SHP77 treated with DMSO at 0.1 percent for 48 hours (cell line): Measurements from ENCODE around the gene ACOT7.
"Not testable (repeated sequence)": the region's sequence is repeated elsewhere in the genome, so short reads cannot be mapped to it uniquely, and the experiment has no call there.

ENCODE experiments used
- DNase-seq: peaks from one replicate; lab custom pipeline; 2025; lab: John Stamatoyannopoulos, UW

Gene ACOT7, protein sequence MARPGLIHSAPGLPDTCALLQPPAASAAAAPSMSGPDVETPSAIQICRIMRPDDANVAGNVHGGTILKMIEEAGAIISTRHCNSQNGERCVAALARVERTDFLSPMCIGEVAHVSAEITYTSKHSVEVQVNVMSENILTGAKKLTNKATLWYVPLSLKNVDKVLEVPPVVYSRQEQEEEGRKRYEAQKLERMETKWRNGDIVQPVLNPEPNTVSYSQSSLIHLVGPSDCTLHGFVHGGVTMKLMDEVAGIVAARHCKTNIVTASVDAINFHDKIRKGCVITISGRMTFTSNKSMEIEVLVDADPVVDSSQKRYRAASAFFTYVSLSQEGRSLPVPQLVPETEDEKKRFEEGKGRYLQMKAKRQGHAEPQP

DNA sequence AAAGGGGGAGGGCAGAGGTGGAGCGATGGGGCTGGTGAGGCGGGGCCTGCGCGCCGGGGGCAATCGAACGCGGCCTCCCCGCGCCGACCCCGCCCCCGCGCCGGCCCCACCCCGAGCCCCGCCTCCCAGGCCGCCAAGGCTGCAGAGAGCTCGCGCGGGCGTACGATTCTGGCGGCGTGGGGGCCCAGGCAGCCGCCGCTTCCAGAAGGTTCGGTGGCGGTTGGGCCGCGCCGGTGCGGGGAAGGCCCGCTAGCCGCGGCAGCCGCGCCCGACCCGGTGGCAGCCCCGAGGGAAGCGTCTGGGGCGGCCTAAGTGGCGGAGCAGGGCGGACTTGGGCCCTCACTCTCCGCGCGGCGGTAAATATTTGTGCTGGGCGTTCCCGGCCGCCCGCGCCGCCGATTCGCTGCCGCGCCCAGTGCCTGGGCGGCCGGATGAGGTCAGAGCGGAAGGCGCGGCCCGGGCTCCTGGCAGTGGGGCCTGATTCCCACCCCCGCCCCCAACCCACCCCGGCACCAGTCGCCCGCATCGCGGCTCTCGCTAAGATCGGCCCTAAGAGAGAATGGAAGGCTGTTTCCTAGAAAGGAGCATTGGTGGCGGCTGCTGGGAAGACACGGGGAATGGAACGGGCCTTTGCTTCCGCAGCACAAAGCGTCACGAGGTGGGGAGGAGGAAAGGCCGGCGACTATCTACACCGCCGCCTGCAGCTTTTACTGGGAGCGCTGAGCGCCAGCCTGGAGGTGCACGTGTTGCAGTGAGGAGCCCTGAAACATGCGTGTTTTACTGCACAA, at the start of gene ACOT7:
TSS of gene ACOT7 (minus strand) at position 368 of the 788 bp plus-strand sequence. CDS start 368 bp downstream, outside the sequence.
- peak; percentile 46 for DNase-seq

DNA sequence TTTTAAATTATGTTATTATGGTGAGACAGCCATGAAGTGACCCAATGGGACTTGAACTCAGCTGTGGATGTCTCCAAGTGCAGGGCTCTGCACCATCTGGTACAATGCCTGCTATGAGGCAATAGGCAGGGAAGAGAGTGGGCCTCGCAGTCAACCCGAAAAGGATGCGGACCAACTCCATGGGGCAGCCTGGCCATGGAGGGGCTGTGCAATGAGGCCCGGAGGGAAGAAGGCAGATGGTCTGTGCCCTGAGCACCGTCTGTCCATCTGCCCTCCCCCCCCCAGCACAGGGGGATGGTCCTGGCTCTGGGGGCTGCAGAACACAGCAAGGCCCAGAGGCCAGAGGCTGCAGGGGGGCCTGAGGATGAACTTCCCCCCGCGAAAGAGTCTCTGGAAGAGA, 48.0 kb upstream of the ACOT7 start:
- DNase-seq, result no peak

DNA sequence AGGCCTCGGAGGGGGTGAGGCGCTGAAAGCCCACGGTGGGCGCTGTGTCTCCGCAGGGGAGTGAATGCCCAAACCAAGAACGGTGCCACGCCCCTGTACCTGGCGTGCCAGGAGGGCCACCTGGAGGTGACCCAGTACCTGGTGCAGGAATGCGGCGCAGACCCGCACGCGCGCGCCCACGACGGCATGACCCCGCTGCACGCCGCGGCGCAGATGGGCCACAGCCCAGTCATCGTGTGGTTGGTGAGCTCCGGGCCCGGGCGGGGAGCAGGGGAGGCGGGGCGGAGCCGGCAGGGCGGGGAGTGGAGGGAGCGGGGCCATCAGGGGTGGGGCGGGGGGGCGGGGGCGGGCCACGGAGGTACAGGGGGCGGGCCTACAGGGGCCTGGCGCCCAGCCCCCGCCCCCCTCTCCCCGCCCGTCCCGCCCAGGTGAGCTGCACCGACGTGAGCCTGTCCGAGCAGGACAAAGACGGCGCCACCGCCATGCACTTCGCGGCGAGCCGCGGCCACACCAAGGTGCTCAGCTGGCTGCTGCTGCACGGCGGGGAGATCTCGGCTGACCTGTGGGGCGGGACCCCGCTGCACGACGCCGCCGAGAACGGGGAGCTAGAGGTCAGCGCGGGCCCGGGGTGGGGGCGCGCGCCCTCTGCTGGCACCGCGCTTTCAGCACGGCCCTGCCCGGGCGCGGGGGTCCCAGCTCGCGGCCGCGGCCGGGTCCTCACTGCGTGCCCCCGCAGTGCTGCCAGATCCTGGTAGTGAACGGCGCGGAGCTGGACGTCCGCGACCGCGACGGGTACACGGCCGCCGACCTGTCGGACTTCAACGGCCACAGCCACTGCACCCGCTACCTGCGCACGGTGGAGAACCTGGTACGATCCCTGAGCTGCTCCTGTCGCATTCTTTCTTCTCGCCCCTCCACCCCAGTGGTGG, 46.9 kb upstream of the ACOT7 start:
- no peak for DNase-seq

- DNase-seq, result peak; percentile 59
Measured at GRCh38 chr1:6438047-6438525, 44.5 kb upstream of the ACOT7 start.

DNA sequence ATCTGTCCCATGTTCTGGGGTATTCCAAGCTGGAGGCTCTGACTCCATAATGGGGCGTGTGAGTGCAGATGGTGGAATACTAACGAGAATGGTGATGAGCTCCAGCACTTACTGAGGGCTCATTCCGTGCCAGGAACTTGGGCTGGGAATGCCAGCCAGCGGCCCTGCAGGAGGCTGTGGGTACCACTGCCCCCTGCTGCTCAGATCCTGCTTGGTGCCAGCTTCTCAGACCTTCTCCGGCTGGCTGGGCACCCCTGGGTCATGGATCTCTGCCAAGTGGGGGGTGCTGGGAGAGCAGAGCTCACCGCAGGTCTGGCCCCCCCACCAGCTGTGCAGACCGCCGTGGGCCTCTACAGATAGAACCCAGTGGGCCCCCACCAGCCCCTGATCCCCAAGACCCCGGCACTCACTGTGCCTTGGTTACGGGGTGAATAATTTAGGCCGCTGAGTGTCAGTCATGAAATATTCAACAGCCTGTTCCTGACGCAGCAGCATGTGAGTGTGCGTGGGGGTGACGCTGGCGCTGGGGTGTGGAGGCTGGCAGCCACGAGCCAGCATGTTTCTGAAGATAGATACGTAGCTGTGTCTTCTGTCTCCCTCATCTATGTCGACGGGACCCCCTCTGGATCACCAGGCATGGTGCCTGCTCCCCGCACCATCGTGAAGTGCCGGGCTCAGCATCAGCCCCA, 43.6 kb upstream of the ACOT7 start:
- not testable (repeated sequence) for DNase-seq

GRCh38 chr1:6436277-6436676, 42.7 kb upstream of the ACOT7 start:
- not testable (repeated sequence) for DNase-seq

DNA sequence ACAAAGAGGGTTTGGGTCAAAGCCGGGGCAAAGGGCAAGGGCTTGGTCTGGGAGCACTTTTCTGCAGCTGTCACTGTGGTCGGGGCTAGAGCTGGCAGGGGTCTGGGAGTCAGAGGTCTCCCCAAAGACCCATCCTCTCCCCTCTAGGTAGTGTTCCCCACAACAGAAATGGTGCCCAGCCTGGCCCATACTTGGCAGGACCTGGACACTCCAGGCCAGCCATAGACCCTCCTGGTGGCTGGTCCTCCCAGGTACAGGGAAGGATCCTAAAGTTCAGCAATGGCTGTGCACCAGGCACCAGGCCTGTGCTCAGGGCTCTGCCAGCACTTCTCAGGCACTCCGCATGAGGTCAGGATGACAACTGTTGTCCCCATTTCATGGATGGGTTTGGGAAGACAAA, 42.0 kb upstream of the ACOT7 start:
- DNase-seq, result no peak

GRCh38 chr1:6435129-6435528, 41.6 kb upstream of the ACOT7 start:
- no peak for DNase-seq

DNA sequence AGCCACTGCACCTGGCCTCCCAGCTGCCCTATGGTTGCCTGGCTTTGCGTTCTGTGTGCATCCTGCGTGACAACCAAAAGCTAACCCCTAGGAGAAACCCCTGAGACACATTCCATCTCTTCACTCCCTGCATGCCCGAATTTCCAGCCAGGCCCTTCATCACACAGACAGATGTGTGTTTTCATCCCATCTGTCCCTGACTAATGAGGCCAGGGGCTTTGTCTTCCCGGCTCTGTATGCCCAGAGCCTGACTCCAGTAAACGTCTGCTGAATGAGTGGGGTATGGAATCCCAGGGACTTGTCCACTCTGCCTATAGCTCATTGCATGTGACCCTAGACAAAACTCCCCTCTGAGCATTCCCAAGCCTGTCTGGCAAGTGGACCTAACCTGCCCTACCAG, 40.6 kb upstream of the ACOT7 start:
- DNase-seq, result no peak

- not testable (repeated sequence) for DNase-seq
Measured at GRCh38 chr1:6431645-6432579, 38.3 kb upstream of the ACOT7 start.

GRCh38 chr1:6429660-6430411, 36.3 kb upstream of the ACOT7 start:
- DNase-seq, result not testable (repeated sequence)

- not testable (repeated sequence) for DNase-seq
Measured at GRCh38 chr1:6428453-6428852, 34.9 kb upstream of the ACOT7 start.

- no peak for DNase-seq
Measured at GRCh38 chr1:6427441-6428390, 34.1 kb upstream of the ACOT7 start.

DNA sequence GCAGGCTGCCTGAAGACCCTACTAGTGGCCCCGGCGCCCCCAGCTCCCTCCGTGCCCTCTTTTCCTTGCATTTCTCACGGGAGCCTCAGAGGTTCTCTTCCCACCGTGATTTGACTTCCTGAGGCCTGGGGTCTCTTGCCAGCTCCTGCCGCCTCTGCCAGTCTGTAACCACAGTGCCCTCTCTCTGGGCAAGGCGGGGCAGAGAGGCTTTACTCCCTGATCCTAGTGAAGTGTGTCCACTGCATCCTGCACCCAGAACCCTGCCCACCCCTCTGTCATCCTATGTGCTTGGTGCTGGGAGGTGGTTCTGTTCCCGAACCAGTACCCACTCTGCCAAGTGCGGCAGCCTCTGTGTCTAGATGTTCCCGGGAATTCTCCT, 33.4 kb upstream of the ACOT7 start:
- no peak for DNase-seq

DNA sequence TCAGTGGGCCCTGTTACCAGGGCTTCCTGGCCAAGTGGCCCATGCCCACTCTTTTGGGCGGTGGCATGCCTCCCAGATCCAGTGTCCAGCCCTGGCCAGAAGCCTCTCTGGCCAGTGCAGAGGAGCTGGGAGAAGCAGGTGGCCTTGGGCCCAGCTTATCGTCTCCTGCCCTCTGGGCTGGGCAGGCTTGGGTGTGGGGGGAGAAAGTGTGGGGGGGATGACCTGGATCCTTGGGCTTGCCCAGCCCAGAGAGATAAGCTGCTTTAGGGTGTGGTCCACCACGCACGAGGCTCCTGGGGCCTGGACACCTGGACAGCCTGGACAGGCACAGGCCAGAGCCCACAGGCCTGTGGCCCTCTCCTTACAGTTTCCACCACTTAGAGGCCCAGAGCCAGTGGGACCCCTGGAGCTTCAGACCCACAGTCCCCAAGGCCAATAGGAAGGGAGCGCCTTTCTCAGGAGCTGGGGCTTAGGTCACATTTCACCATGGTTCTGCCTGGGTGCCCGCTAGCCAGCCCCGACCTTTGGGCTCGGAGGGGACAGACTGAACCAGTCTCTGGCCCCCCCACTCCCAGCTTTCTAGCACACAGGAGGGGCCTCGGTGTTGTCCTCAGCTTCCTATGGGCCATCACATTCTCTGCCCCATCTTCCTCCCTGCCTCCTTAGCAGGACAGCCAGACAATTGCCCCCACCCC, 32.9 kb upstream of the ACOT7 start:
- no peak for DNase-seq

GRCh38 chr1:6425658-6426057, 32.1 kb upstream of the ACOT7 start:
- no peak for DNase-seq
